Stimulated activated CD4-positive, alpha-beta T cell treated with anti-CD3 and anti-CD28 coated beads, Interleukin-2, amount 100 ng/mL, for 24 hours (primary cell): ENCODE results near the gene B9D1.
A peak's percentile ranks its signal among the peaks of the same experiment; 100 is the strongest.

Experiments used
- DNase-seq, 2 donors: peaks; one replicate each; pipeline ENCODE4 v3.0.0-alpha.2; 2020

B9D1 gene

GRCh38 chr17:19362277-19363113, at the start of gene B9D1:
B9D1 (minus strand) TSS chr17:19362723; CDS start chr17:19362569, 154 bp downstream.
- DNase-seq = peak; percentile 92 to 93

GRCh38 chr17:19411631-19412030, 49.1 kb upstream of the B9D1 start:
- DNase-seq = no peak

- no peak for DNase-seq
Observed at GRCh38 chr17:19410875-19411620, 48.5 kb upstream of the B9D1 start, which contains the start of gene RNF112. RNF112 (plus strand) TSS chr17:19411232; CDS start chr17:19411409, 177 bp downstream.

- DNase-seq = no peak
Observed at GRCh38 chr17:19410091-19410490, 47.6 kb upstream of the B9D1 start.

GRCh38 chr17:19409509-19409908, 47.0 kb upstream of the B9D1 start:
- DNase-seq = peak in 1 of 2 donors; percentile 16

- DNase-seq = no peak
Observed at GRCh38 chr17:19409066-19409465, 46.5 kb upstream of the B9D1 start.

- no peak for DNase-seq
Observed at GRCh38 chr17:19408346-19408710, 45.8 kb upstream of the B9D1 start.

GRCh38 chr17:19407601-19408345, 45.2 kb upstream of the B9D1 start:
- no peak for DNase-seq

GRCh38 chr17:19405114-19405513, 42.6 kb upstream of the B9D1 start:
- no peak for DNase-seq

GRCh38 chr17:19404264-19404663, 41.7 kb upstream of the B9D1 start:
- DNase-seq = no peak

GRCh38 chr17:19403021-19403420, 40.5 kb upstream of the B9D1 start:
- DNase-seq = no peak

GRCh38 chr17:19402171-19402570, 39.6 kb upstream of the B9D1 start:
- DNase-seq = no peak

GRCh38 chr17:19401321-19402010, 38.9 kb upstream of the B9D1 start:
- DNase-seq = no peak

- no peak for DNase-seq
Observed at GRCh38 chr17:19399750-19400450, 37.4 kb upstream of the B9D1 start.

- DNase-seq = no peak
Observed at GRCh38 chr17:19398301-19399181, 36.0 kb upstream of the B9D1 start.

- no peak for DNase-seq
Observed at GRCh38 chr17:19397556-19398041, 35.1 kb upstream of the B9D1 start.

- DNase-seq = no peak
Observed at GRCh38 chr17:19392303-19392702, 29.8 kb upstream of the B9D1 start.

- no peak for DNase-seq
Observed at GRCh38 chr17:19391432-19391831, 28.9 kb upstream of the B9D1 start.

GRCh38 chr17:19390951-19391350, 28.4 kb upstream of the B9D1 start:
- no peak for DNase-seq
